ENCODE data around the gene ACTR3.

The ACTR3 gene

GRCh38 chr2:113847144-113847543, 42.7 kb upstream of the ACTR3 start:
- no peak for DNase-seq (ENCODE audit: low read depth)
- no peak overlapping the region for H3K4me3 ChIP-seq (replicated peaks; ENCODE audit: low read depth, low read length)
- no peak for TF ChIP-seq CTCF (IDR thresholded peaks at IDR 0.05; ENCODE audit: low read length, missing control alignments)

- H3K4me3 ChIP-seq (replicated peaks; ENCODE audit: low read depth, low read length): no peak overlapping the region
- DNase-seq (ENCODE audit: low read depth): no peak
- no peak for TF ChIP-seq CTCF (IDR thresholded peaks at IDR 0.05; ENCODE audit: low read length, missing control alignments)
Measured at GRCh38 chr2:113848758-113849415, 41.0 kb upstream of the ACTR3 start.

- peak; percentile 49 for DNase-seq (ENCODE audit: low read depth)
- TF ChIP-seq CTCF (IDR thresholded peaks at IDR 0.05; ENCODE audit: low read length, missing control alignments): no peak
- H3K4me3 ChIP-seq (replicated peaks; ENCODE audit: low read depth, low read length): no peak overlapping the region
Measured at GRCh38 chr2:113850687-113851086, 39.2 kb upstream of the ACTR3 start.

- TF ChIP-seq CTCF (IDR thresholded peaks at IDR 0.05; ENCODE audit: low read length, missing control alignments): no peak
- peak; percentile 92 for DNase-seq (ENCODE audit: low read depth)
Measured at GRCh38 chr2:113851640-113852039, 38.2 kb upstream of the ACTR3 start.

GRCh38 chr2:113854208-113854607, 35.7 kb upstream of the ACTR3 start:
- no peak for DNase-seq (ENCODE audit: low read depth)
- TF ChIP-seq CTCF (IDR thresholded peaks at IDR 0.05; ENCODE audit: low read length, missing control alignments): no peak
- H3K4me3 ChIP-seq (replicated peaks; ENCODE audit: low read depth, low read length): no peak overlapping the region

More at GRCh38 chr2:113851640-113852039, 38.2 kb upstream of the ACTR3 start:
- no peak overlapping the region for H3K4me3 ChIP-seq (replicated peaks; ENCODE audit: low read depth, low read length)

GRCh38 chr2:113854970-113855740, 34.7 kb upstream of the ACTR3 start:
- TF ChIP-seq CTCF (IDR thresholded peaks at IDR 0.05; ENCODE audit: low read length, missing control alignments): no peak
- no peak overlapping the region for H3K4me3 ChIP-seq (replicated peaks; ENCODE audit: low read depth, low read length)
- no peak for DNase-seq (ENCODE audit: low read depth)
